B cell (primary cell): ENCODE measurements around the gene RNASE3. TPM values are rescaled to one million over a fixed set of nuclear protein-coding genes. Genes with fewer than 3 reads are reported as not detected.
"Not testable (repeated sequence)": the region's sequence is repeated elsewhere in the genome, so short reads cannot be mapped to it uniquely, and the experiment has no call there.

Experiments used
- ATAC-seq: fragments of 200-7000 bp; cut with Tn5 transposase; one replicate; pipeline ENCODE4 v1.10.0; 2021; ENCODE audit warnings: low read depth, mild to moderate bottlenecking, moderate number of reproducible peaks, moderate library complexity
- CTCF ChIA-PET: fragments of 350-600 bp; sonication (Branson Sonifier 250); formaldehyde crosslinking; loops from one replicate; lab custom pipeline; 2021; ENCODE audit warnings: antibody characterized with exemption, inconsistent platforms; lab: Charles Lee
- POLR2A ChIA-PET: fragments of 350-600 bp; sonication (Branson Sonifier 250); formaldehyde crosslinking; loops from one replicate; lab custom pipeline; 2021; ENCODE audit warnings: antibody characterized with exemption; lab: Charles Lee
- DNase-seq: peaks from one replicate; pipeline ENCODE4 v3.0.0; 2013
- H2AFZ ChIP-seq: 2 replicates; pipeline ENCODE4 v1.6.1; 2012; ENCODE audit warnings: mild to moderate bottlenecking, low read depth, low read length; ENCODE audit not compliant: insufficient read depth, poor library complexity, severe bottlenecking
- H3K27ac ChIP-seq, 2 donors: 1 replicate in 1 of 2; 2 replicates in 1 of 2; pipeline ENCODE4 v1.5.1; 2012 to 2013; ENCODE audit warnings: low read length in 2 of 2, mild to moderate bottlenecking in 2 of 2, moderate library complexity in 1 of 2
- H3K27me3 ChIP-seq, 4 experiments: fragments of 200-600 bp in 1 of 4; sonication (generic) in 1 of 4; replicated peaks in 1 of 4; 1 replicate in 2 of 4; 2 replicates in 2 of 4; pipeline versions ENCODE4 v1.6.1 to v1.7.0; 2013 to 2016; ENCODE audit warnings: low read length in 3 of 4, mild to moderate bottlenecking in 2 of 4, mixed read lengths in 1 of 4, moderate library complexity in 1 of 4; ENCODE audit not compliant: insufficient read depth in 4 of 4, control insufficient read depth in 3 of 4; ENCODE audit errors: control extremely low read depth in 1 of 4
- H3K36me3 ChIP-seq, 2 experiments: replicated peaks in 1 of 2; 1 replicate in 1 of 2; 2 replicates in 1 of 2; pipeline versions ENCODE4 v1.6.1 to v1.7.1; 2013; ENCODE audit warnings: low read length in 1 of 2; ENCODE audit not compliant: insufficient read depth in 2 of 2, control insufficient read depth in 1 of 2; ENCODE audit errors: control extremely low read depth in 1 of 2, extremely low read depth in 1 of 2
- H3K4me1 ChIP-seq, 2 donors: fragments of 200-600 bp in 1 of 2; sonication (generic) in 1 of 2; 1 replicate in 1 of 2; 2 replicates in 1 of 2; pipeline versions ENCODE4 v1.5.1 to v1.6.1; 2013 to 2017; ENCODE audit warnings: low read length in 2 of 2; ENCODE audit not compliant: control insufficient read depth in 2 of 2, insufficient read depth in 2 of 2
- H3K4me2 ChIP-seq: replicated peaks from 2 replicates; pipeline ENCODE3; 2012; ENCODE audit warnings: mild to moderate bottlenecking, low read depth, low read length; ENCODE audit not compliant: poor library complexity, severe bottlenecking
- H3K4me3 ChIP-seq, 5 experiments: fragments of 200-600 bp in 1 of 5; sonication (generic) in 1 of 5; 1 replicate in 3 of 5; 2 replicates in 2 of 5; pipeline versions ENCODE4 v1.5.1 to v1.7.0; 2011 to 2016; ENCODE audit warnings: low read length in 4 of 5, mild to moderate bottlenecking in 4 of 5, low read depth in 2 of 5, control low read depth in 1 of 5, moderate library complexity in 1 of 5; ENCODE audit not compliant: insufficient read depth in 1 of 5; ENCODE audit errors: control extremely low read depth in 1 of 5, extremely low read depth in 1 of 5
- H3K79me2 ChIP-seq: fragments of 200-600 bp; sonication (generic); one replicate; pipeline ENCODE4 v1.6.0; 2016; ENCODE audit warnings: low read length; ENCODE audit not compliant: control insufficient read depth, insufficient read depth
- H3K9ac ChIP-seq: fragments of 200-600 bp; sonication (generic); 2 replicates; pipeline ENCODE4 v1.6.1; 2017; ENCODE audit warnings: mild to moderate bottlenecking, low read length, moderate library complexity
- H3K9me3 ChIP-seq, 3 donors: one replicate each; pipeline versions ENCODE4 v1.6.1 to v1.7.1; 2013; ENCODE audit warnings: low read length in 2 of 3; ENCODE audit not compliant: control insufficient read depth in 2 of 3, insufficient read depth in 1 of 3; ENCODE audit errors: control extremely low read depth in 1 of 3
- H4K20me1 ChIP-seq: 2 replicates; pipeline ENCODE4 v1.6.0; 2012; ENCODE audit warnings: mild to moderate bottlenecking, low read length; ENCODE audit not compliant: insufficient read depth, control insufficient read depth, poor library complexity, severe bottlenecking
- H3K27ac Mint-ChIP-seq: one replicate; pipeline ENCODE4 v1.8.0; 2021; ENCODE audit warnings: mixed read lengths
- H3K27me3 Mint-ChIP-seq: one replicate; pipeline ENCODE4 v1.8.0; 2021; ENCODE audit warnings: mixed read lengths
- H3K4me1 Mint-ChIP-seq: one replicate; pipeline ENCODE4 v1.8.0; 2021; ENCODE audit warnings: mixed read lengths
- H3K4me3 Mint-ChIP-seq: one replicate; pipeline ENCODE4 v1.8.0; 2021; ENCODE audit warnings: mixed read lengths
- H3K9me3 Mint-ChIP-seq: one replicate; pipeline ENCODE4 v1.8.0; 2022; ENCODE audit warnings: mixed read lengths; ENCODE audit not compliant: insufficient read depth
- EZH2 ChIP-seq: IDR thresholded peaks from 2 replicates; pipeline ENCODE4 v1.6.1; 2012; ENCODE audit warnings: borderline replicate concordance, low read depth, mild to moderate bottlenecking, moderate library complexity, low read length; ENCODE audit not compliant: insufficient read depth, poor library complexity, severe bottlenecking
- WGBS: methylation state at CpG from one replicate; pipeline ENCODE4 v1.1.5; 2013; ENCODE audit warnings: missing lambda C conversion rate; ENCODE audit not compliant: insufficient coverage; 5-methylcytosine and 5-hydroxymethylcytosine counted together
- intact Hi-C: fragments of 100-400 bp; cut with micrococcal nuclease; formaldehyde crosslinking; loops from one replicate; pipeline ENCODE4 v1.10.0; 2022
- polyA plus RNA-seq: library from polyadenylated mRNA; depleted of rRNA; stranded (reverse); fragments of >200 nt; gene quantifications from 2 replicates; pipeline ENCODE4 v1.2.3, GENCODE V29; 2012
- total RNA-seq, 2 donors: library from RNA; stranded (reverse); fragments of 120-200 nt in 1 of 2; gene quantifications; 1 replicate in 1 of 2; 2 replicates in 1 of 2; pipeline versions ENCODE4 v1.2.3 to v1.2.4, GENCODE V29; 2013 to 2022
- TF ChIP-seq, protein P1 (sequence below): fragments of 200-600 bp; IDR thresholded peaks from one replicate; pipeline ENCODE4 v1.8.0; 2022; ENCODE audit warnings: antibody characterized with exemption, mild to moderate bottlenecking

Gene RNASE3
- total and polyA plus RNA-seq, 2 donors (not counting 1 experiment from before 2014, with no cell fraction given): not detected

DNA sequence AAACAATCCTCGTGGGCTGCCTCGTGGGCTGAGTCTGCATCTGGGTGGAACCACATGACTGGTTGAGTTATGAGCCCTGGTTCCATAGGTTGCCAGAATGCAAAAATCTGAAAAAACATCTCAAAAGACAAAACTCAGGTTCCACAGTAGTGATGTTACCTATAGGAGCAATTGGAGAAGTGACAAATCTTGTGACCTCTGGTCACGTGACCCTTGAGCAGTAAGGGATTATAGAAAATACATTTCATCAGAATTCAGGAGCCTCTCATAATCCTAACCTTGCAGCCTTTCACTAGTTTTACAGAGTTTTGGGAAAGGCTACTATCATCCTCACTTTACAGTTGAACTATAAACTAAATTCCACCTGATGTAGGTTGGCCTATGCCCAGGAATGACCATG, 12.5 kb upstream of the RNASE3 start:
- H3K9ac ChIP-seq: no peak overlapping the region

DNA sequence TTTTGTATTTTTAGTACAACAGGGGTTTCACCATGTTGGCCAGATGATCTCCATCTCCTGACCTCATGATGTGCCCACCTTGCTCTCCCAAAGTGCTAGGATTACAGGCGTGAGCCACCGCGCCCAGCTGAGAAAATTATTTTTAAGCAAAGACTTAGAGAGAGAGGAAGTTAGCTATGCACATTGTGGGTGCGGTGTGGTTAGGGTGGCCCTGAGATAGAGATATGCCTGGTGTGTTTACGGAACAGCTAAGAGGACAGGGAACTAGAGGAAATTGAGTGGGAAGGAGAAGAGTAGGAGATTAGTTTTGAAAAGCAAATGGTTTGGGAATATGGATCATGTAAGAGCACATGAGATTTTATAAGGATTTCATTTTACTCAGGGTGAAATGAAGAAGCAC, 10.0 kb upstream of the RNASE3 start:
- H2AFZ ChIP-seq, H3K9ac ChIP-seq, H3K4me2 ChIP-seq, H3K4me3 ChIP-seq, intact Hi-C loops, H3K9me3 Mint-ChIP-seq, H3K9me3 ChIP-seq, ATAC-seq, H4K20me1 ChIP-seq, H3K4me3 Mint-ChIP-seq, H3K36me3 ChIP-seq, H3K27ac ChIP-seq, H3K79me2 ChIP-seq, H3K27ac Mint-ChIP-seq, H3K27me3 ChIP-seq, DNase-seq, H3K4me1 Mint-ChIP-seq, CTCF ChIA-PET, POLR2A ChIA-PET: not testable (repeated sequence)
- no CpG with 5 or more reads among the region's 5 CpGs for WGBS
- H3K27me3 Mint-ChIP-seq: peaks cover 12% of the 10 kb centered on the region
- H3K4me1 ChIP-seq: peaks cover 0 to 12% of the 10 kb centered on the region in 2 donors

More for the DNA sequence above, 12.5 kb upstream of the RNASE3 start:
- peaks cover 4% of the 10 kb centered on the region for H3K9me3 Mint-ChIP-seq
- H4K20me1 ChIP-seq: no peaks in the 10 kb centered on the region
- H3K4me1 ChIP-seq: peaks cover 2 to 12% of the 10 kb centered on the region in 2 donors
- no peak for DNase-seq
- H3K79me2 ChIP-seq: no peaks in the 10 kb centered on the region
- no peak overlapping the region for H3K27ac ChIP-seq
- no peak overlapping the region for H3K4me3 ChIP-seq
- H3K27ac Mint-ChIP-seq: no peak overlapping the region
- TF ChIP-seq EZH2: no peak
- TF ChIP-seq, protein P1, sequence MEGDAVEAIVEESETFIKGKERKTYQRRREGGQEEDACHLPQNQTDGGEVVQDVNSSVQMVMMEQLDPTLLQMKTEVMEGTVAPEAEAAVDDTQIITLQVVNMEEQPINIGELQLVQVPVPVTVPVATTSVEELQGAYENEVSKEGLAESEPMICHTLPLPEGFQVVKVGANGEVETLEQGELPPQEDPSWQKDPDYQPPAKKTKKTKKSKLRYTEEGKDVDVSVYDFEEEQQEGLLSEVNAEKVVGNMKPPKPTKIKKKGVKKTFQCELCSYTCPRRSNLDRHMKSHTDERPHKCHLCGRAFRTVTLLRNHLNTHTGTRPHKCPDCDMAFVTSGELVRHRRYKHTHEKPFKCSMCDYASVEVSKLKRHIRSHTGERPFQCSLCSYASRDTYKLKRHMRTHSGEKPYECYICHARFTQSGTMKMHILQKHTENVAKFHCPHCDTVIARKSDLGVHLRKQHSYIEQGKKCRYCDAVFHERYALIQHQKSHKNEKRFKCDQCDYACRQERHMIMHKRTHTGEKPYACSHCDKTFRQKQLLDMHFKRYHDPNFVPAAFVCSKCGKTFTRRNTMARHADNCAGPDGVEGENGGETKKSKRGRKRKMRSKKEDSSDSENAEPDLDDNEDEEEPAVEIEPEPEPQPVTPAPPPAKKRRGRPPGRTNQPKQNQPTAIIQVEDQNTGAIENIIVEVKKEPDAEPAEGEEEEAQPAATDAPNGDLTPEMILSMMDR: no peak
- H3K27me3 ChIP-seq: no peaks in the 10 kb centered on the region
- no peak overlapping the region for H2AFZ ChIP-seq
- H3K4me3 Mint-ChIP-seq: no peak overlapping the region
- H3K9me3 ChIP-seq: peaks cover 0 to 4% (median 0%) of the 10 kb centered on the region in 3 donors
- H3K27me3 Mint-ChIP-seq: peaks cover 15% of the 10 kb centered on the region
- H3K4me1 Mint-ChIP-seq: peaks cover 8% of the 10 kb centered on the region
- ChIA-PET POLR2A (no interaction called here), CTCF (interaction anchor here (1.0 kb wide), 1 partner anchor 180 kb away, joined by 3 read pairs; no protein-coding TSS in a partner anchor)
- WGBS: 72% methylated on average over 2 of the region's 3 CpGs
- H3K36me3 ChIP-seq: no peaks in the 10 kb centered on the region
- intact Hi-C loops: no loop called here
- H3K4me2 ChIP-seq: no peak overlapping the region
- ATAC-seq: no peak

DNA sequence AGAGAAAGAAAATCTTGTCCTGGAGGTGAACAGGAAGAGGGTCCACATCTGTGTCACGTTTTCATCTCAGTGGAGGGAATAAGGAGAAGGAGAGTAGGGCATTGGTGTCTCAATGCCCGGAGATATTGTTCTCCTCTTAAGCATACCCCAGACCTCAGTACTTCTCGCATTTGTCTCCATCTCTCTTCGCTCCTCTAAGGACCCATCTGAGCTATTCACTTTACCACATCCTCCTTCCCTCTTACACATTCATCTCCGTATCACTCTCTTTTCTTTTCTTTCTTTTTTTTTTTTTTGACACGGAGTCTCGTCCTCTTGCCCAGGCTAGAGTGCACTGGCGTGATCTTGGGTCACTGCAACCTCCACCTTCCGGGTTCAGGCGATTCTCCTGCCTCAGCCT, 8.4 kb upstream of the RNASE3 start:
- H2AFZ ChIP-seq, POLR2A ChIA-PET, intact Hi-C loops, H3K4me2 ChIP-seq, ATAC-seq, H3K9ac ChIP-seq, H3K79me2 ChIP-seq, H3K36me3 ChIP-seq, H3K4me1 Mint-ChIP-seq, H3K27ac Mint-ChIP-seq, H3K4me3 Mint-ChIP-seq, DNase-seq, H3K9me3 ChIP-seq, H3K27ac ChIP-seq, H3K9me3 Mint-ChIP-seq, H3K27me3 ChIP-seq, H4K20me1 ChIP-seq, H3K4me3 ChIP-seq, CTCF ChIA-PET: not testable (repeated sequence)
- H3K4me1 ChIP-seq: peaks cover 0 to 12% of the 10 kb centered on the region in 2 donors
- WGBS: no CpG with 5 or more reads among the region's 10 CpGs
- H3K27me3 Mint-ChIP-seq: peaks cover 13% of the 10 kb centered on the region
